Panc1 (cell line): ENCODE data around the gene CCR7. TPM values are rescaled to one million over a fixed set of nuclear protein-coding genes. Genes with fewer than 3 reads are reported as not detected.
A peak's percentile ranks its signal among the peaks of the same experiment; 100 is the strongest.

Experiments
- ATAC-seq: fragments of 200-7000 bp; cut with Tn5 transposase; 2 replicates; pipeline ENCODE4 v1.9.1; 2020; ENCODE audit warnings: mild to moderate bottlenecking, moderate library complexity
- BruUV-seq: library from RNA; stranded (reverse); fragments of 400-500 nt; replicated peaks from 2 replicates; lab custom pipeline; 2021; lab: Mats Ljungman, UMichigan
- CTCF ChIA-PET: fragments of 300-600 bp; sonication (Branson Sonifier 250); formaldehyde crosslinking; loops from one replicate; lab custom pipeline; 2022; ENCODE audit warnings: antibody characterized with exemption; lab: Charles Lee
- POLR2A ChIA-PET: fragments of 300-600 bp; sonication (Branson Sonifier 250); formaldehyde crosslinking; loops from one replicate; lab custom pipeline; 2022; ENCODE audit warnings: antibody characterized with exemption; lab: Charles Lee
- DNase-seq: peaks from one replicate; pipeline ENCODE4 v3.0.0-alpha.2; 2010; ENCODE audit warnings: low read depth, low spot score
- H3K27ac ChIP-seq: 2 replicates; pipeline ENCODE4 v1.5.1; 2011; ENCODE audit warnings: mild to moderate bottlenecking, low read length, inconsistent platforms
- H3K27me3 ChIP-seq: fragments of 200-500 bp; sonication (Bioruptor generic); 2 replicates; pipeline ENCODE4 v1.6.0; 2014; ENCODE audit warnings: low read length, inconsistent platforms; ENCODE audit not compliant: control insufficient read depth, insufficient read depth
- H3K36me3 ChIP-seq: fragments of 200-500 bp; sonication (Bioruptor generic); 2 replicates; pipeline ENCODE4 v1.5.1; 2014; ENCODE audit warnings: inconsistent platforms, mild to moderate bottlenecking, low read length, moderate library complexity; ENCODE audit not compliant: control insufficient read depth, insufficient read depth
- H3K4me1 ChIP-seq: 2 replicates; pipeline ENCODE4 v1.5.1; 2011; ENCODE audit warnings: inconsistent platforms, mild to moderate bottlenecking, low read length, moderate library complexity; ENCODE audit not compliant: control insufficient read depth, insufficient read depth
- H3K4me3 ChIP-seq, 2 experiments: 2 replicates each; pipeline ENCODE4 v1.5.1; 2011 to 2012; ENCODE audit warnings: low read depth in 2 of 2, low read length in 2 of 2, mild to moderate bottlenecking in 2 of 2, inconsistent platforms in 1 of 2, moderate library complexity in 1 of 2
- H3K9me3 ChIP-seq: fragments of 200-500 bp; sonication (Bioruptor generic); 2 replicates; pipeline ENCODE4 v1.5.1; 2014; ENCODE audit warnings: low read depth, mild to moderate bottlenecking, inconsistent platforms, low read length, moderate library complexity; ENCODE audit not compliant: control insufficient read depth, insufficient read depth
- POLR2AphosphoS5 ChIP-seq: IDR thresholded peaks from 2 replicates; pipeline ENCODE4 v1.6.1; 2012; ENCODE audit warnings: mild to moderate bottlenecking, low read depth, low read length, moderate library complexity
- REST ChIP-seq, 2 experiments: IDR thresholded peaks; 2 replicates each; pipeline ENCODE4 v1.6.1; 2011 to 2012; ENCODE audit warnings: low read depth in 2 of 2, control low read depth in 1 of 2, low read length in 1 of 2, mild to moderate bottlenecking in 1 of 2, moderate library complexity in 1 of 2; ENCODE audit not compliant: insufficient read depth in 1 of 2
- SIN3A ChIP-seq: IDR thresholded peaks from 2 replicates; pipeline ENCODE4 v1.6.1; 2012; ENCODE audit warnings: low read depth, mild to moderate bottlenecking, low read length, moderate library complexity, borderline replicate concordance; ENCODE audit not compliant: insufficient read depth
- TCF7L2 ChIP-seq: IDR thresholded peaks from 2 replicates; pipeline ENCODE4 v1.6.1; 2011; ENCODE audit warnings: mild to moderate bottlenecking, low read depth, low read length, inconsistent platforms
- in situ Hi-C: cut with HindIII; loops from 2 replicates; pipeline ENCODE4 v1.10.0; 2016; ENCODE audit warnings: low sequenced_read_pairs, low pct_unique_long_range_greater_than_20kb
- intact Hi-C: fragments of 100-400 bp; cut with micrococcal nuclease; formaldehyde crosslinking; loops from one replicate; pipeline ENCODE4 v1.10.0; 2022; ENCODE audit not compliant: unreplicated experiment
- total RNA-seq: library from RNA; stranded (reverse); gene quantifications from one replicate; pipeline ENCODE4 v1.2.1, GENCODE V29; 2021; ENCODE audit not compliant: unreplicated experiment
- TF ChIP-seq, protein P1 (sequence below): fragments of 450-650 bp; IDR thresholded peaks from 2 replicates; pipeline ENCODE4 v1.5.1; 2017; ENCODE audit warnings: mild to moderate bottlenecking

The CCR7 gene
- total RNA-seq, 1 experiment from 2014 or later: 0.44 TPM

DNA sequence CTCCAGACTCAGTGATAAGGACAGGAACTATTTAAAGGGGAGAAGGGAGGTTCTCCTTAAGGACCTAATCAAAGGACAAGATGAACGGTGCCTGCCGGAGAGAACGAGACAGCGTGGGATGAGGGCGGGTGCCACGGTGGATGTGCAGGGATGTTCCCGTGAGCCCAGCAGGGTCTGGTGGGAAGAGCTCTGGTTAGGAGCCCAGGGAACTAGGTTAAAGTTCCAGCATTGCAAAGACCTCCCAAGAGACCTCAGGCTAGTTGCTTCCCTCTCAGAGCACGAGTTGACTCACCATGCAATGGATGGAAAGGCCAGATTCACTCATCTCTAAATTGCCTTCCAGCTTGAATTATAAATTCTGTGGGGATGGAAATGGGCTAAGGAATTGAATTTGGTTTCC, 14.7 kb downstream of the CCR7 start:
- BruUV-seq: no TSS peak
- in situ Hi-C loops: no loop called here
- intact Hi-C loops: no loop called here
- Histone ChIP-seq H3K27me3 (no peaks in the 10 kb centered on the region), H3K36me3 (no peaks in the 10 kb centered on the region), H3K4me1 (peaks cover 12% of the 10 kb centered on the region), H3K9me3 (no peaks in the 10 kb centered on the region), H3K4me3 (no peak overlapping the region), H3K27ac (no peak overlapping the region)
- ChIA-PET CTCF (no interaction called here), POLR2A (no interaction called here)
- ATAC-seq (no peak), DNase-seq (no peak)
- TF ChIP-seq, protein P1, sequence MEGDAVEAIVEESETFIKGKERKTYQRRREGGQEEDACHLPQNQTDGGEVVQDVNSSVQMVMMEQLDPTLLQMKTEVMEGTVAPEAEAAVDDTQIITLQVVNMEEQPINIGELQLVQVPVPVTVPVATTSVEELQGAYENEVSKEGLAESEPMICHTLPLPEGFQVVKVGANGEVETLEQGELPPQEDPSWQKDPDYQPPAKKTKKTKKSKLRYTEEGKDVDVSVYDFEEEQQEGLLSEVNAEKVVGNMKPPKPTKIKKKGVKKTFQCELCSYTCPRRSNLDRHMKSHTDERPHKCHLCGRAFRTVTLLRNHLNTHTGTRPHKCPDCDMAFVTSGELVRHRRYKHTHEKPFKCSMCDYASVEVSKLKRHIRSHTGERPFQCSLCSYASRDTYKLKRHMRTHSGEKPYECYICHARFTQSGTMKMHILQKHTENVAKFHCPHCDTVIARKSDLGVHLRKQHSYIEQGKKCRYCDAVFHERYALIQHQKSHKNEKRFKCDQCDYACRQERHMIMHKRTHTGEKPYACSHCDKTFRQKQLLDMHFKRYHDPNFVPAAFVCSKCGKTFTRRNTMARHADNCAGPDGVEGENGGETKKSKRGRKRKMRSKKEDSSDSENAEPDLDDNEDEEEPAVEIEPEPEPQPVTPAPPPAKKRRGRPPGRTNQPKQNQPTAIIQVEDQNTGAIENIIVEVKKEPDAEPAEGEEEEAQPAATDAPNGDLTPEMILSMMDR: no peak
- TF ChIP-seq POLR2AphosphoS5: no peak
- TF ChIP-seq REST (IDR thresholded peaks at IDR 0.05; ENCODE audit: insufficient read depth in 1 of 2, low read depth in 2 of 2, low read length in 1 of 2): no peak
- no peak for TF ChIP-seq TCF7L2
- no peak for TF ChIP-seq SIN3A

DNA sequence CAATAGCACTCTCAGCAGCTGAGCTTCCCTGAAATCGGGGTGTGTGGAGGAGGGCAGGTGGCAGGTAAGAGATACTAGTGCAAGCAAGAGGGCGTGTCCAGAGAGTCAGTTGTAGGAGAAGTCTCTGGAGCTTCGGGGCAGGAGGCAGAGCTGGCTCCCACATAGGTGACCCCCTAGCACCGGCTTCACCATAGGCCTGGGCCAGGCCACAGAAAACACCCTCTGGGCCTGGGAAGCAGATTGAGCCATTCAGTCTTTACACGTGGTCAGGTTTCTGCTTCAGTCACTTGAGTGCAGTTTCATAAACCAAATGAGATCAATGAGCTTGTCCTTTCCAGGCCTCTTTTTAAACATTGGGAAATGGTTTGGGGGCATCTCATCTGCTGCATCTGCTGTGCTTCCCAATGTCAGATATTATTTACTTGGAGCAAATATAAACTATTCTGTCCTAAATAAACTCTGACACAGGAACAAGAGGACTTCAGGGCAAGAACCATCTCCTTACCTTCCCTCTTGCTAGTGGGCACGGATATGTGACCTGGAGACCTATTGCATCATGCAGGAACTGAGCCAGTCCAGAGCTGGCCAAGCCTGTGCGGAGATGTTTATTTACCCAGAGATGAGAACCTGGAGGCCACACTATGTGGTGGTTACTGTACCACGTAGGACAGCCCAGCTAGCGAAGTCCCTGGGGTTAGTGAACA, 16.1 kb downstream of the CCR7 start:
- Histone ChIP-seq H3K27ac (peak overlapping the region; percentile 55; the same call in 1 of the 2 replicates), H3K36me3 (no peaks in the 10 kb centered on the region), H3K4me1 (peaks cover 12% of the 10 kb centered on the region), H3K9me3 (no peaks in the 10 kb centered on the region), H3K4me3 (no peak overlapping the region), H3K27me3 (no peaks in the 10 kb centered on the region)
- DNase-seq (peak; percentile 51), ATAC-seq (peak; percentile 62)
- intact Hi-C loops (no loop called here), in situ Hi-C loops (no loop called here)
- no TSS peak for BruUV-seq
- ChIA-PET POLR2A (no interaction called here), CTCF (interaction anchor here (0.6 to 1.3 kb wide), 4 partner anchors 11 to 72 kb away, joined by 3 to 4 read pairs (median 4); no protein-coding TSS in a partner anchor)
- peak; percentile 27; the same call in 1 of the 2 replicates for TF ChIP-seq POLR2AphosphoS5
- no peak for TF ChIP-seq SIN3A

GRCh38 chr17:40548491-40548981, 16.7 kb downstream of the CCR7 start:
- BruUV-seq: no TSS peak
- intact Hi-C loops: no loop called here
- Histone ChIP-seq H3K4me1 (peaks cover 12% of the 10 kb centered on the region), H3K27me3 (no peaks in the 10 kb centered on the region), H3K4me3 (no peak overlapping the region), H3K9me3 (no peaks in the 10 kb centered on the region), H3K27ac (peak overlapping the region; percentile 55; the same call in 1 of the 2 replicates), H3K36me3 (no peaks in the 10 kb centered on the region)
- POLR2A ChIA-PET: no interaction called here
- ATAC-seq (no peak), DNase-seq (no peak)
- in situ Hi-C loops: no loop called here
- CTCF ChIA-PET: interaction anchor here (1.0 to 1.3 kb wide), 2 partner anchors 16 to 73 kb away, joined by 3 to 4 read pairs; no protein-coding TSS in a partner anchor
- no peak for TF ChIP-seq SIN3A
- TF ChIP-seq, protein P1: no peak
- TF ChIP-seq TCF7L2: no peak
- TF ChIP-seq POLR2AphosphoS5: no peak
- TF ChIP-seq REST (IDR thresholded peaks at IDR 0.05; ENCODE audit: insufficient read depth in 1 of 2, low read depth in 2 of 2, low read length in 1 of 2): no peak
